ENCODE results near the gene NKD2.

DNA sequence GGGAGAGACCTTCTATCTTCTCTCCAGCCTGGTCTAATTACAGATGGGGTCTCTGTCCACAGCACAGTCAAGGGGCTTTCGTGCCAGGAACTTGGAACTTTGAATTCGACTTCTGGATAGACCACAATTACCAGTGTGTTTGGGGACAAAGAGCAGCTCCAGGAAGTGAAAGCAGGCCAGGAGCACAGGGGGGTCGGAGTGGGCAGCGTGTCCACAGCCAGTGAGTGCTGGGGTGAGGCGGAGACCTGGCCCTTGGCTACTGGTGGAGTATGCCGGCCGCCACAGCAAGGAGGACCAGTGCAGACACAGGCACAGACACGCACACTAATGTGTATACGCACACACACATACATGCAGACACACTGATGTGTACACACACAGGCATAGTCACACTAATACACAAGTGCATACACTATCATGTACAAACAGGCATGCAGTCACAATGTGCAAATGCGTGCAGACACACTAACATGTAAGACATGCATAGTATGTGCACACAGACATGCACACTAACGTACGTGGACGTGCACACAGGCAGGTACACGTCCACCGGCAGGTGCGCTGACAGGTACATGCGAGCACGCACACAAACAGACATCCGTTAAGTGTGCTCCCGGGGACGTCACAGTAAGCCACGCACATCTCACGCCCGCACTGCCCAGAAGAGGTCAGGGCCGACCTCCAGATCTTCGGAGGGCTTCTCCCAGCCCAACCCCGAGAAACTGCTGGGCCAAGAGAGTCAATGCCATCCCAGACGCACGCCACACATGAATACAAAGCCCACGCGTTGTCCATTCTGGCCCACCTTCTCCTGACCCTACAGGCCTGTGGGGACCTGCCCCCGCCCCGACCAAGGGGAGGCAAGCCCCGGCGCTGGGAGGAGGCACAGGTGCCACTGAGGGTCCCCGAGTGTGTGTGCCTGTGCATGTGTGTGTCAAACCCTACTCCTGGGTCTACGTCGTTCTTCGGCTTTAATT lies 46.5 kb downstream of the NKD2 start:
- no peak for TF ChIP-seq POLR2A (IDR thresholded peaks at IDR 0.05; ENCODE audit: extremely low read depth, insufficient read length)
- TF ChIP-seq, protein P1, sequence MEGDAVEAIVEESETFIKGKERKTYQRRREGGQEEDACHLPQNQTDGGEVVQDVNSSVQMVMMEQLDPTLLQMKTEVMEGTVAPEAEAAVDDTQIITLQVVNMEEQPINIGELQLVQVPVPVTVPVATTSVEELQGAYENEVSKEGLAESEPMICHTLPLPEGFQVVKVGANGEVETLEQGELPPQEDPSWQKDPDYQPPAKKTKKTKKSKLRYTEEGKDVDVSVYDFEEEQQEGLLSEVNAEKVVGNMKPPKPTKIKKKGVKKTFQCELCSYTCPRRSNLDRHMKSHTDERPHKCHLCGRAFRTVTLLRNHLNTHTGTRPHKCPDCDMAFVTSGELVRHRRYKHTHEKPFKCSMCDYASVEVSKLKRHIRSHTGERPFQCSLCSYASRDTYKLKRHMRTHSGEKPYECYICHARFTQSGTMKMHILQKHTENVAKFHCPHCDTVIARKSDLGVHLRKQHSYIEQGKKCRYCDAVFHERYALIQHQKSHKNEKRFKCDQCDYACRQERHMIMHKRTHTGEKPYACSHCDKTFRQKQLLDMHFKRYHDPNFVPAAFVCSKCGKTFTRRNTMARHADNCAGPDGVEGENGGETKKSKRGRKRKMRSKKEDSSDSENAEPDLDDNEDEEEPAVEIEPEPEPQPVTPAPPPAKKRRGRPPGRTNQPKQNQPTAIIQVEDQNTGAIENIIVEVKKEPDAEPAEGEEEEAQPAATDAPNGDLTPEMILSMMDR (IDR thresholded peaks at IDR 0.05; ENCODE audit: low read depth, low read length) = no peak

Data from NB4 (cell line).